Left lobe of liver (tissue), 2 donors: ENCODE measurements around the gene TSPAN17. TPM values are rescaled to one million over a fixed set of nuclear protein-coding genes. Genes with fewer than 3 reads are reported as not detected.
A peak's percentile ranks its signal among the peaks of the same experiment; 100 is the strongest.

ENCODE experiments used
- ATAC-seq: fragments of 200-7000 bp; cut with Tn5 transposase; one replicate; pipeline ENCODE4 v1.9.1; 2020; ENCODE audit warnings: mild to moderate bottlenecking, moderate library complexity
- DNase-seq: peaks from one replicate; pipeline ENCODE4 v3.0.0-alpha.2; 2020; ENCODE audit warnings: low spot score
- total RNA-seq: library from RNA; stranded (reverse); gene quantifications from one replicate; pipeline ENCODE4 v1.2.1, GENCODE V29; 2021
- donor health status: DM: no; HTN: no; CAD: no; lungs with moderate emphysema.
- donor health status: DM: no; HTN: yes; CAD: no.

TSPAN17 gene
- total RNA-seq, 1 donor from 2014 or later, result 13.7 TPM

DNA sequence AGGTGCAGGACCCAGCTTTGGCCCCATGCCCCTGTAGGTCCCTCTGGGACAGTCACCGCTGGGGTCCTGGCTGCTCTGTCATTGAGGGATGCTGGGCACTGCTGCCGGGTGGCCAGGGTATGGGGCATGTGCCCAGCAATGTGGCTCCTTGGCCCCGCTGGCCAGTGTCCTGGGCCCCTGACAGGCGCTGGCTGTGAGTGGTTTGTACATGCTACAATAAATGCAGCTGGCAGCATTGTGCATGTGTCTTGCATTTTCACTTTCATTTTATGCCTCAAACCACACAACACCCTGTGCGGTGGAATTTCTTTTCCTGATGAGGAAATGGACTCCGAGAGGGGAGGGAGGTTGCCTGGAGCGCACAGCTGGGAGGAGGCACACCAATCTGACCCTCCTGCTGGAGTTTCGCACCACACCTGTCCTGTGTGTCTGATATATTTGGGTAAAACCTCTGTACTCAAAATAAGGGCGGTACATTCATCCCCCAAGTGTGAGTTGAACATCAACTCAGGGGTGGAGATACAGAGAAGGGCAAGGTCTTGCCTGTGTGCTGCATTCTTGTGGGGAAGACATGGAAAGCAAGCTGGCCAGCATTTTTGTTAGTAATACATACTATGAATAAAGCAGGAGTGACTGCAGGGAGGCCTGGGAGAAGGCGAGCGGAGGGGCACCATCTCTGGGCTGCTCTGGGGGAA is 11.7 kb downstream of the TSPAN17 start:
- DNase-seq, result no peak
- ATAC-seq, result peak; percentile 65

DNA sequence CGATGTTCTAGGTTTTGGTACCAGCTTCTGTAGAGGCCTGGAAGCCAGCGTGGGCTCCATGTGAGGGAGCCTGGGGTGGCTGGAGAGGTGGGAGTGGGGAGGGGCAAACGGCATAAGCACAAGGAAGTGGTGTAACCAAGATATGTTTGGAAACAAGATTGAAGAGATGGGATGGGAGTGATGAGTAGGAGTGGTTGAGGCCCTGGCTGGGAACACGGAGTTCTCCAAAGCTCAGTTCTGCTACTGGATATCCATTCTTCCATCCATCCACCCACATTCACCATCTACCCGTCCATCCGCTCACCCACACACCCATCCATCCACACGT is 12.2 kb downstream of the TSPAN17 start:
- ATAC-seq, result no peak

DNA sequence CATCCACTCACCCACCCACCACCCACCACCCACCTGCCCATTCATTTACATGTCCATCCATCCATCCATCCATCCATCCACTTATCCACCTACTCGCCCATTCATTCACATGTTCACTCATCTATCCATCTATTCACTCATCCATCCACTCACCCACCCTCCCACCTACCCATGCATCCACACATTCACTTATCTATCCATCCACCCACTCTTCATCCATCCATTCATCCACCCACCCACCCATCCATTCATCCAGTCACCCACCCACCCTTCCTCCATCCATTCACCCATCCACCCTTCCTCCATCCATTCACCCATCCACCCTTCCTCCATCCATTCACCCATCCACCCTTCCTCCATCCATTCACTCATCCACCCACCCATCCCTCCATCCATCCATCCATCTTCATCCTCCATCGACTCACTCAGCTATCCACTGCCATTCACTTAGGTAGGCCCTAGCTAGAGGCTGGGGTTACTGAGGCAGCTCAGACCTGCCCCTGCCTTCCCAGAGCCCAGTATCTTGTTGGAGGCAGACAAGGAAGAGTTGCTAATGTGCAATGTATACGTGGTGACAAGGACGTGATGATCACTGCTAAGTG is 12.7 kb downstream of the TSPAN17 start:
- ATAC-seq (no peak), DNase-seq (no peak)

More for the DNA sequence above, 12.2 kb downstream of the TSPAN17 start:
- no peak for DNase-seq

DNA sequence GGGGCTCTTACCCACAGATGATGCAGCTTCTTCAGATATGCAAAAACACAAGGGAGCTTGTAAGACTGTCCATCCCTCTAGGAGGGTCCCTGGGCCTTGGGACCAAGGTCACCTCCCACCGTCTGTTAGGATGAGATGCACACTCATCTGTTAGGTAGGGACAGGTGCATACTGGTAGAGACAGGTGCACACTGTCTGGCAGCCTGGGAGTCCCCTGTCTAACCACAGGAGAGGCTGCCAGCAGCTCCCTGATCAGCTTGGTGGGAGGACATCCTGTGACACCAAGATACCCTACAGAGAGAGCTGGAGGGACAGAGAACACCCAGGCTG is 13.2 kb downstream of the TSPAN17 start:
- DNase-seq (no peak), ATAC-seq (no peak)

DNA sequence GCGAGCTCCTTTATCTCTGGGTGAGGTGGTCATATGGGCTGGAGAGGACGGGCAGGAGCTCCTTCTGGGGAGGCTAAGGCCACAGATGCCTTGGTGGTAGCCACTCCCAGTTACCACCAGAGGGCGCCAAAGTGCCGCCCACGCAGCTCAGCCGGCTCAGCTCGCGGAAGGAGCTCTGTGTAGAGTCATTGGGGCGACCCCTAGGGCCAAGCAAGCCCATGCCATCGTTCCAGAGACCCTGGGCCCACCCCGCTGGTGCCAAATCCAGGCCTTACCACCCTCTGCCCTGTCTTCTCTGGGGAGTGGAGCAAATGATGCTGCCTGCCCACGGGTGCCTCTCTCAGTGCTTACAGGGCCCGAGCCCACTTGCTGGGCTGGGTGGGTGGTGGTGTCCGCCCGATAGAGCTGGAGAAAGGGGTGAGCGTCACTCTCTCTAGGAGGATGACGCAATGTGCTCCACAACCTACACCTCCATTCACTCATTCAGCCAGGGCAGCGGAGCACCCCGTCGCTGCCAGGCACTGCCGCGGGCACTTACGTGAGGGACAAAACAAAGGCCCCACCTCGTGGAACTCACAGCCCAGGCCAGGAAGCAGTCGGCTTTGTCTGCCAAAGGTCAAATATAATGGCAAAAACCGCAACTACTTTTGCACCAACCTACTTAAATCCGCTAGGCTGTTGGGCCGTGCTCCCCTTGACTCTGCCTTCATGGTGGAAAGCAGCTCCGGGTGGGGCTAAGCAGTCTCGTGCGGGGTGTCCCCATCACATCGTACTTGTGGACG is 13.8 kb downstream of the TSPAN17 start:
- peak; percentile 78 for ATAC-seq
- peak; percentile 72 for DNase-seq

DNA sequence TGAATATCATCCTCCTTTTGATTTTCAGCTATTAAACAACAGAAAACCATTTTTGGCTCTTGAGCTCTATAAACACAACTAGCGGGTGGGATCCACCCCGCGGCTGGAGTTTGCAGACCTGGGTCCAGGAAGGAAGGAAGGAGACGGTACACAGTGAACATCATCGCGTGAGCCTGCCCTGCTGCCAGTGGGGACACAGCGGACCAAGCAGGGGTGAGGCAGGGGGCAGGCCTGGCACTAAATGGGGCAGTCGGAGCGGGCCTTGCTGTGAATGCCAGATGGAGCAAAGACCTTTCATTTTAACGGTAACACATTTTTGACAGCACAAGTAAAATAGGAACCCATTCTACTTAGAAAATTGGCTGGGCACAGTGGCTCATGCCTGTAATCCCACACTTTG is 14.4 kb downstream of the TSPAN17 start:
- no peak for ATAC-seq
- no peak for DNase-seq

DNA sequence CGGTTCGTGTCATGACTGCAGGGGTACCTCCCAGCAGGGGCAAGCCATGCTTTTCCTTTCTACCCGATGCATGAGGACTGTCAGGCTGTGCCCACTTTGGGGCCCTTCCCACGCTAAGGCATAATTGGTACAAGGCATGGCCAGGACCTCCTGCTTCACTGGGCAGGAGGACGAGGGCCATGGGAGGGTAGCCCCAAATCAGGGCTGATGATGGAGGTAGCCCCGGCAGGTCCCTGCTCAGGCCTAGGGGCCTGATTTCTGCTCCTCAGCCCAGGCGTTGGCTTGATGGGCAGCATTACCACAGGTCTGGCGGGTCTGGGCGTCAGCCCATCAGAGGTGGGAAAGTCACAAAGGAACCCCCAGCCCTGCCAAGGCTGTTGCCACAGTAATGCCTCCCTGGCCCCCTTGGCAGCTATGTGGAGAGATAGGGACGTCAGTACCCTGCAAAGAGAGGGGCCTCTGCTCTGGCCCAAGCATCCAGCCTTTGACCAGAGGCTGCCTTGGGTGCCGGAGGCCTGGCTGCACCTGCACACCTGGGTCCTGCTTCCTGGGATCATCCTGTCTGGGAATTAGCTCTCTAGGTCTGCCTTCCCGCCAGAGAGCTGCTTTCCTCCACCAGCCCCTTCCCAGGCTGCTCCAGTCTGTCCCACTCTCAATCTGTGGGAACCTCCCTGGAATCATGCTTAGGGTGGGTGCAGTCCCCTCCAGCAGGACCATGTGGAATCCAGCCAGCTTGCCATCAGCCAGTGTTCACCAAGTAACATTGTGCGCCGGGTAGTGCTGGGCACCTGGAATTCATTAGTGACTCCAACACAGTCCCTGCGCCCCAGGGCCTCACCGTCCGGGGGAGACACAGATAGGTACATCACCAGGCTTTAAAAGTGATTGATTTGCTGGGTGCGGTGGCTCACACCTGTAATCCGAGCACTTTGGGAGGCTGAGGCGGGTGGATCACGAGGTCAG is 15.4 kb downstream of the TSPAN17 start:
- no peak for ATAC-seq
- no peak for DNase-seq

DNA sequence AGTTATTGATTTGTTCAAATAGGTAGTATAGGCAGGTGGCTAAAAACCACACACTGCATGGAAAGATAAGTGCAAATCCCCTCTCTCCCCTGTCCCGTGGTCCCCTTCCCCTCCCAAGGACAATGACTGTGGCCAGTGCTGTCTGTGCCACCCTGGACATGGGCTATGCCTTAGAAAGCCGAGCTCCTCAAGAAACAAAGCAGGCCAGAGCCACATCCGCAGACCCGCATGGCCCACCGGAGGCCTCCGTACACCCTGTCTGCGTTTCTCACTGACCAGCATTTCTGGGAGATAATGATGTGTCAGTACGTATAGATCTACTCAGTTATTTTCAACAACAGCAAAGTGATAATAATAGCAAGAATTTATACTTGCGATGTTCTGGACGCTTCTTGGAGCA is 16.3 kb downstream of the TSPAN17 start:
- ATAC-seq (no peak), DNase-seq (no peak)

DNA sequence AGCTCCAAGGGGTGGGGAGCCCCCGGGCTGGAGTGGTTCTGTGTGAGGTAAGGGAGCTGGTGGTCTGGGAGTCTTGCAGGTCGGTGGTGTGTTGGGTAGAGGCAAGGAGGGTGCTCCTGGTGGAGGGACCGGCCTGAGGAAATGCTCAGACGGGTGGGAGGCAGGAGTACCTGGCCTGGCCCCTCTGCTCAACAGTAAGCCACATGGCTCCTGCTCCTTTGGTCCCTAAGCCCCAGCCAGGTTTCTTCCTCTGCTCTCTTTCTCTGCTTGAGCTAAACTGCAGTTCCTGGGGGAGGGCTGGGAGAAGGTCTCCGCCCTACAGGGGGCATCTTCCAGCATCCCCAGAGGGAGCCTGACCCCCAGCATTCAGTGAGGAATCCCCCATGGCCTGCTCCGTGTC is 17.2 kb downstream of the TSPAN17 start:
- no peak for DNase-seq
- ATAC-seq, result no peak

DNA sequence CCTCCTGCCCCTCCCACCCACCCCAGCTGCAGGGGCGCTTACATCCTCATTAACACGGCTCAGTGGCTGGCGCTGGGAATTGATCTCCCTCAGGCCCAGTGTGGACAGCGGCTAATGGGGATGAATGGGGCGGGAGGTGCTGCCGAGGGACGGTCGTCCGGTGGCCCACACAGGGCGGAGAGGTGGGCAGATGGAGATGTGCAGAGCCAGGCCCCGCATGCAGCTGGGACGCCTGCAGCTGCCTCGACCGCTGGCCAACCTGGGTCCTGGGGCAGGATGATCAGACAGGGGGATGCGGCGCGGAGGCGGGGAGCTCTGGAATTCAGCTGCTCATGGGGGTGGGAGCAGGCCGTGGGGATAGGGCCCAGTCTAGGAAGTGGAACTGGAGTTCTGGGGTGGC is 17.6 kb downstream of the TSPAN17 start:
- ATAC-seq, result no peak
- DNase-seq, result no peak

DNA sequence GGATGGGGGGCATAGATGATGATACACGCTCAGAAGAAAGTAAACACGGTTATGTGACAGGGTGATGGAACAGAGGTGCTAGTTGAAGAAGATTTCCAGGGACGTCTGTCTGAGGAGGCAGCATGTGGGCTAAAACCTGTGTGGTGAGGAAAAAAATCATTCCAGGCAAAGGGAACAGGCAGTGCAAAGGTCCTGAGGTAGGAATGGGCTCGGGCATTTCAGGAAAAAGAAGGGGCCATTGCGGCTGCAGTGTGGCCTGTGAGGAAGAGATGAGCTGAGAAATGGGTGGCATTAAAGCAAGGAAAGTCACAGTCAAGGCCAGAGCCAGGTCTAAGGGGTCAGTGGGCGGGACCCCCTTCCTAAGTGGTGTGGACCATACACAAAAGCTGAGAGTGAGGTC is 18.2 kb downstream of the TSPAN17 start:
- ATAC-seq, result no peak
- no peak for DNase-seq

DNA sequence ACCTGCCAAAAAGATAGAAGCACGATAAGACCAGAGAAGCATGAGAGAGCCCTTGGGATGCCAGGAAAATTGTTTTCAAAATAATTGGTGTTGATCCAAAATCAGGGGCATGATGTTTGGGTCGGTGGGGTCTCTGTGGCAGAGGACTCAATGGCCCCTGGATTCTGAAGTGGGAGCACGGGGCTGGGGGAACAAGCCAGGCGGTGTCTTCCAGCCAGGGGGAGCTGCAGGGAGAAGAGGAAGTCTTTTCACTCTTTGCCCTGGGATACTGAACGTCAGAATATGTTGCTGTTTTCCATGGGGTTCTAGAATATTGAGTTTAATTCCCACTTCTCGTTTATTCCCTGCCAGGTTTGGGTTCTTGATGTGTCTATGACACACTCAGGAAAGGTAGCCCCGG is 20.4 kb downstream of the TSPAN17 start:
- ATAC-seq, result no peak

DNA sequence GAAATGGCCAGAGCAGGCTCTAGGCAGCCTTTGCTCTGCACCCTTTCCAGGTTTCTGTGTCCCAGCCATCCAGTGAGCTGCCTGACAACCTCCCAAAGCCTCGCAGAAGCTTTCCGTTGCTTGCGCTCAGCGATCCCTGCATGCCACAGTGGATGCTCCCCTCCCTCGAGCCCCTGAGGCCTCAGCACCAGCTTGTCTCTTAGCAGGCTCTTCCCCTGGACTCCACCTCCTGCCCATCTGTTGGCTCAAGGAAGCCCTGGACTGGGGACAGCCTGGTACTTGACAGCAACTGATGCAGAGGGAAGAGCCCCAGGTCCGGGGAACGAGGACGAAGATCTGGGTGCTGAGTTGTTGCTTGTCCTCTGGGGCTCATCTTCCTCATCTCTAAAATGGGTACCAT is 23.2 kb downstream of the TSPAN17 start:
- DNase-seq (no peak), ATAC-seq (no peak)

More for the DNA sequence above, 20.4 kb downstream of the TSPAN17 start:
- DNase-seq, result no peak

DNA sequence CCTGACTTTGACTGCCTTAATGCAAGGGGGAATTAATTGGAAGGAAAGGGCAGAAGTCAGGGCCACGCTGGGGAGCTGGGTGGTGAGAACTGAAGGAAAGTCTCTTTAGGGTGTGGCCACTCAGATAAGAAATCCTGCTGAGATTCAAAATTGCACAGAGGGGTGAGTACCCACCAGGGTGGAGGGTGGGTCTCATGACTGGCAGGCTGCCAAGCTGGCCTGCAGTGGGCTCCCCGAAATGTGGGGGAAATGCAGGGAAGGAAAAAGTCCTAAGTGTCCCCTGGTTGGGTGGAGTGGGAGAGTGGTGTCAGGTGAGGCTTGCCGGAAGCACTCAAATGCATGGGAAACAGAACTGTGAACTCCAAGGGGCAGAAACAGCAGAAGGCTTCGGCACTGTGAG is 24.1 kb downstream of the TSPAN17 start:
- DNase-seq, result no peak

DNA sequence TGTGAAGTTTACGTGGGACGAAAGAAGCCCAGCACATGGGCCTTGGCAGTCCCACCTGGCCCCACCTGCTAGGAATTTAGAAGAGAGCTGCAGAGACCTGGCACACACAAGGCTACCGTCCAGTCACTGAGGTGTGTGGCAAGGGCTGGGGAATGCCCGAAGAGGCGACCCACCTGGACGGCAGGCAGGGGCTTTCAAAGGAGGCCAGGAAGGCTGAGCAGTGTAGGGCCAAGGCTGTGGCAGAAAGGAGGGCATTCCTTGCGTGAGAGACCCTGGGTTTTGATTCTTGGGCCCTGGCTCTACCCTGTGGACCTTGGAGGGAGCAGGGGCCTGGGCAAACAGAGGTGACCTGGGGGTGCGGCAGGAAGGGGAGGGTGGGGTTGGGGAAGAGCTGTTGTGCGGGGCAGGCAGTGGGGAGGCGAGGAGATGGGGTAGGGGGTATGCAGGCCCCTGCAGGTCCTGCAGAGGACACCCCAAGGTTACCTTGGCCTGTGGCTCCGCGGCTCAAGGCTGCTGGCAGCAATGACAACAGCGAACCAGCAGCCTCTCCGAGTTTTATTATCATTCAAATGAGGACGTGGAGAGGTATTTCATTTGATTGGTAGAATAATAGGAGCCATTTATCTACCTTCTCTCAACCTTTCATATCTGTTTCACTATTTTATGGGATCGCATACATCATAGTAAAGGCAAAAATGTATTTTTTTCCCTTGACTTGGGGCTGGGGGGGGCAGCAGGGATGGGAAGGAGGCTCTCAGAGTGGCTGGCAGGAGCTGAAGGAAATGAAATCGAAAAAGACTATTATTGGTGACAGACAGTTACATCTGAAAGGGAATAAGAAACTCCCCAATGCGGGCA is 24.8 kb downstream of the TSPAN17 start:
- no peak for DNase-seq
- no peak for ATAC-seq

More for the DNA sequence above, 24.1 kb downstream of the TSPAN17 start:
- ATAC-seq, result no peak

DNA sequence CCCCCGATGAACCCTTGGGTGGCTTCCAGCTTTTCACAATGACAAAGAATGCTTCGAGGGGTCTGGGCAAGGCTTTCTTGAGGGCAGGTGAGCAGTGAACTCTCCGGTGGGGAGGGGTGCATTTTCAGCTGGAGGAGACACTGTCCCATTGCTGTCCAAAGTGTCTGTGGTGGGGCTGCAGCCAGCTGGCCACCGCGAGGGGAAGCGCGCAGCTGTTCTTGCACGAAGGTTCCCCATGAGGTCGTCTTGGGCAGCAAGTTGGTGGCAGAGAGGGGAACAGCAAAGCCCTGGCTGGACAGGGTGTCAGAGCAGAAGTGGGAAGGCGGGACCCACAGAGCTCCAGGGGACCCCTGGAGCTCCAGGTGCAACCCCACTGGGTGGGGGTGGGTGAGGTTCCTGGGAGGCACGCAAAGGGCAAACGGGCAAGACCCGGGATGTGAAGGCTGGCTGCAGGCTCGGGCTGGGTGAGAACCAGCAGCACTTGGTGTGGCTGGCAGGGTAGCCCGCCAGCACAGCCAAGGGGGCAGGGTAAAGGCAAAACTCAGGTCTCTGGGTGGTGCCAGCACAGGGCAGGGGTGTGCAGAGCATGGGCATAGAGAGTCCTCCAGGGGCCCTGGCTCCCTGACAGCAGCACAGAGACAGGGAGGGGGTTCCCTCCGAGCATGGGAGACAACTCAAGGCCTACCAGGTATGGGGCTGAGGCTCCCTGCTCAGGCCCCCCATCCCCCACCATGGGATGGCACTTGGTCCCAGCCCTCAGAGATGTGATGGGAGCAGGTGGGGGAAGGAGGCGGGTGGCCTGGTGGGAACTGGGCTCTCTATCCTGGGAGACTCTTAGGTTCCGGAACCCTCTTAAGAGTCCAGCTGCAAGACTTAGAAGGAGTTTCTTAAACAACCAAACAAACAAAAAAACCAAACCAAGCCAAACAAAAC is 26.6 kb downstream of the TSPAN17 start:
- DNase-seq, result no peak
- ATAC-seq, result no peak

DNA sequence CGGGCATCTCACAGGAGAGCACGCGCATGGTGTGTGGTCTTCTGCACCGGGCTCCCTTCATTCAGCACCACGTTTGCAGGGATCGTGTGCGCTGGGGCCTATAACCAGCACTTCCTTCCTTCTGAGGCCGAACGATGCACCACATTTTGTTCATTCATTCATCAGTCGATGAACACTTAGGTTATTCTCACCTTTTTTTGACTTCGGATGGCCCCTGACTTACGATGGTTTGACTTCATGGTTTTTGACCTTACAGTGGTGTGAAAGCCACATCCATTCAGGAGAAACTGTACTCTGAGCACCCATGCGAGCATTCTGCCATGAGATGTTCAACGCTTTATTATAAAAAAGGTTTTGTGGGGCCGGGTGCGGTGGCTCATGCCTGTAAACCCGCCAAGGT is 27.5 kb downstream of the TSPAN17 start:
- ATAC-seq, result no peak
- no peak for DNase-seq

DNA sequence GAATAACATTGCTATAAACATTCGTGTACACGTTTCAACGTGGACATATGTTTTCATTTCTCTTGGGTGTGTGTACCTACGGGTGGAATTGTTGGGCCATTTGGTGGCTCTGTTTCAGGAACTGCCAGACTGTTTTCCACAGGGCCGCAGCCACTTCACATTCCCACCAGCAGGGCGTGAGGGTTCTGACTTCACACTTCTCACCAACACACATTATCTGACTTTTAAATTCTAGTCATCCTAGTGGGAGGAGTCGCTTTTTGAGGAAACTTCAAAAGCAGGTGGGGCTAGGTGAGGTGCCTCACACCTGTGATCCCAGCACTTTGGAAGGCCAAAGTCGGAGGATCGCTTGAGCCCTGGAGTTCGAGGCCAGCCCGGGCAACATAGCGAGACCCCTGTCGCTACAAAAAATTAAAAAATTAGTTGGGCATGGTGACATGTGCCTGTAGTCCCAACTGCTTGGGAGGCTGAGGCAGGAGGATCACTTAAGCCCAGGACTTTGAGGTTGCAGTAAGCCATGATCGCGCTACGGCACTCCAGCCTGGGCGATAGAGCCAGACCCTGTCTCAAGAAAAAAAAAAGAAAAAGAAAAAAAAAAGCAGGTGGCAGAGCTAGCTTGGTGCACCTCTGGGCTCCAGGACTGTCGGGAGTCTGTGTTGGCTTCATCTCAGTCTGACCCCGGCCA is 28.5 kb downstream of the TSPAN17 start:
- no peak for ATAC-seq

More for the DNA sequence above, 28.5 kb downstream of the TSPAN17 start:
- DNase-seq, result no peak
